Activated CD8-positive, alpha-beta T cell treated with anti-CD3 and anti-CD28 coated beads for 36 hours (primary cell): ENCODE data around the gene PPP4R1. TPM values are rescaled to one million over a fixed set of nuclear protein-coding genes. Genes with fewer than 3 reads are reported as not detected.

ENCODE experiments used
- ATAC-seq: fragments of 200-7000 bp; cut with Tn5 transposase; one replicate; pipeline ENCODE4 v1.10.0; 2021; ENCODE audit warnings: mild to moderate bottlenecking, moderate library complexity
- CTCF ChIA-PET: fragments of 350-600 bp; sonication (Branson Sonifier 250); formaldehyde crosslinking; loops from one replicate; lab custom pipeline; 2021; ENCODE audit warnings: antibody characterized with exemption; lab: Charles Lee
- POLR2A ChIA-PET: fragments of 350-600 bp; sonication (Branson Sonifier 250); formaldehyde crosslinking; loops from one replicate; lab custom pipeline; 2021; ENCODE audit warnings: antibody characterized with exemption; lab: Charles Lee
- DNase-seq: peaks from one replicate; pipeline ENCODE4 v3.0.0-alpha.2; 2020
- H3K27ac Mint-ChIP-seq: one replicate; pipeline ENCODE4 v1.8.0; 2021; ENCODE audit warnings: mild to moderate bottlenecking, mixed read lengths
- H3K27me3 Mint-ChIP-seq: one replicate; pipeline ENCODE4 v1.8.0; 2021; ENCODE audit warnings: mixed read lengths
- H3K36me3 Mint-ChIP-seq: one replicate; pipeline ENCODE4 v1.8.0; 2021; ENCODE audit warnings: low read depth, mixed read lengths
- H3K4me1 Mint-ChIP-seq: one replicate; pipeline ENCODE4 v1.8.0; 2021; ENCODE audit warnings: low read depth, mixed read lengths
- H3K4me3 Mint-ChIP-seq: one replicate; pipeline ENCODE4 v1.8.0; 2021; ENCODE audit warnings: mild to moderate bottlenecking, moderate library complexity, mixed read lengths
- H3K9me3 Mint-ChIP-seq: one replicate; pipeline ENCODE4 v1.8.0; 2021; ENCODE audit warnings: mixed read lengths
- intact Hi-C: fragments of 100-400 bp; cut with micrococcal nuclease; formaldehyde crosslinking; loops from one replicate; pipeline ENCODE4 v1.10.0; 2022
- total RNA-seq, 2 experiments: library from RNA; stranded (reverse); gene quantifications; one replicate each; pipeline ENCODE4 v1.2.3, GENCODE V29; 2021
- TF ChIP-seq, protein P1 (sequence below): fragments of 200-600 bp; IDR thresholded peaks from one replicate; pipeline ENCODE4 v1.8.0; 2022; ENCODE audit warnings: antibody characterized with exemption, mild to moderate bottlenecking

PPP4R1 gene
- total RNA-seq, 2 experiments from 2014 or later: 31.4 to 31.7 TPM

- Mint-ChIP-seq H3K36me3 (peaks cover 2% of the 10 kb centered on the region), H3K27ac (no peak overlapping the region), H3K4me3 (no peak overlapping the region), H3K9me3 (peaks cover 3% of the 10 kb centered on the region), H3K4me1 (peaks cover 19% of the 10 kb centered on the region), H3K27me3 (no peaks in the 10 kb centered on the region)
- DNase-seq: no peak
- intact Hi-C loops: no loop called here
- TF ChIP-seq, protein P1, sequence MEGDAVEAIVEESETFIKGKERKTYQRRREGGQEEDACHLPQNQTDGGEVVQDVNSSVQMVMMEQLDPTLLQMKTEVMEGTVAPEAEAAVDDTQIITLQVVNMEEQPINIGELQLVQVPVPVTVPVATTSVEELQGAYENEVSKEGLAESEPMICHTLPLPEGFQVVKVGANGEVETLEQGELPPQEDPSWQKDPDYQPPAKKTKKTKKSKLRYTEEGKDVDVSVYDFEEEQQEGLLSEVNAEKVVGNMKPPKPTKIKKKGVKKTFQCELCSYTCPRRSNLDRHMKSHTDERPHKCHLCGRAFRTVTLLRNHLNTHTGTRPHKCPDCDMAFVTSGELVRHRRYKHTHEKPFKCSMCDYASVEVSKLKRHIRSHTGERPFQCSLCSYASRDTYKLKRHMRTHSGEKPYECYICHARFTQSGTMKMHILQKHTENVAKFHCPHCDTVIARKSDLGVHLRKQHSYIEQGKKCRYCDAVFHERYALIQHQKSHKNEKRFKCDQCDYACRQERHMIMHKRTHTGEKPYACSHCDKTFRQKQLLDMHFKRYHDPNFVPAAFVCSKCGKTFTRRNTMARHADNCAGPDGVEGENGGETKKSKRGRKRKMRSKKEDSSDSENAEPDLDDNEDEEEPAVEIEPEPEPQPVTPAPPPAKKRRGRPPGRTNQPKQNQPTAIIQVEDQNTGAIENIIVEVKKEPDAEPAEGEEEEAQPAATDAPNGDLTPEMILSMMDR: no peak
- ATAC-seq: no peak
- POLR2A ChIA-PET: no interaction called here
- CTCF ChIA-PET: interaction anchor here (0.7 to 1.4 kb wide), 2 partner anchors 11 to 105 kb away, joined by 3 to 4 read pairs; no protein-coding TSS in a partner anchor
These were observed 105.8 kb downstream of the PPP4R1 start for GRCh38 chr18:9508446-9509025.

DNA sequence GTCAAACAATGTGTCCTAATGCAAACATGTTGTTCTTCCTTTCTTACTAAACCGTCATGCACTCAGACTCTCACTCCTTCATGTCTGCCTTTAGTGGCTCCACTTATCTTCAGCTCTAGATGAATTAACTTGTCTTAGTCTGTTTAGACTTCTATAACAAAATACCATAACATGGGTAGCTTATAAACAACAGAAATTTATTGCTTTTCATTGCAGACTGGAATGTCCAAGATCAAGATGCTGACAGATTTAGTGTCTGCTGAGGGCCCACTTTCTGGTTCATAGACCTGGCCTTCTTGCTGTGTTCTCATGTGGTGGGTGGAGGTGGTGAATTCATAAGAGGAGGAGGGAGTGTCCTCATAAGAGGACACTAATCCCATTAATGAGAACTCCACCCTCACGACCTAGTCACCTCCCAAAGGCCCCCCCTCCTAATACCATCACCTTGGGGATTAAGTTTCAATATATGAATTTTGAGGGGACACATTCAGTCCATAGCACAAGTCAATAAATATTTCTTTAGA, 106.7 kb downstream of the PPP4R1 start:
- intact Hi-C loops: no loop called here
- Mint-ChIP-seq H3K36me3 (peaks cover 9% of the 10 kb centered on the region), H3K4me1 (peaks cover 19% of the 10 kb centered on the region), H3K27me3 (no peaks in the 10 kb centered on the region), H3K4me3 (no peak overlapping the region), H3K27ac (no peak overlapping the region), H3K9me3 (peaks cover 10% of the 10 kb centered on the region)
- TF ChIP-seq, protein P1: no peak
- ChIA-PET CTCF (interaction anchor here (1.4 to 3.6 kb wide), 2 partner anchors 9 to 104 kb away, joined by 4 to 29 read pairs; no protein-coding TSS in a partner anchor), POLR2A (interaction anchor here (1.7 kb wide), 1 partner anchor 27 kb away, joined by 3 read pairs; no protein-coding TSS in a partner anchor)
- no peak for ATAC-seq
- no peak for DNase-seq

DNA sequence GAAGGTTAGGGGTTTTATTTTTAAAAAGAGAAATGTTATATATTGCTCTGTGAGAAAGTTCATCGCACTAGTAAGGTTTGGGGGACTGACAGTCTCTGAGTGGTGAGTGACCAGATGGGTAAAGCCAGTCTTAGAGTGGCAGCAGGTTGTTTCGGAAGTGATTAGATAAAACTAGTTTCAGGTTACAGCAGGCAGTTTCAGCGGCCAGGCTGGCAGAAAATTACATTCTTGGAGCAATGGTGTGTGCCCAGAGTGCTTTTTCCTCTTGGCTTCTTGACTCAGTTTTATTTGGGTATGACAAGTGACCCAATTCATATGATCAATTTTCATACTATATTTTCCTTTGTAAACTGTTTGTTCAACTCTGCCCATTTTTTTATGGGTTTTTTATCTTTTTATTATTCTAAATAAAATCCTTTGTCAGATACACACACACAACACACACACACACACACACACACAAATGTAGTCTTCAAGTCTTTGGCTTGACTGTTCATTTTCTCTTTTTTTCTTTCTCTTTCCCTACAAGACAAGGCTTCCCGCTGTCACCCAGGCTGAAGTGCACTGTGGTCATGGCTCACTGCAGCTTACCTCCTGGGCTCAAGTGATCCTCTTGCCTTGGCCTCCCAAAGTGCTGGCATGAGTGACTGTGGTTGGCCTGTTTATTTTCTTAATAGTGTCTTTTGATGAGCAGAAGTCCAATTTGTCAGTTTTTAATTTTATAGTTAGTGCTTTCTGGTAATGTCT, 108.1 kb downstream of the PPP4R1 start:
- no peak for ATAC-seq
- no peak overlapping the region for H3K4me3 Mint-ChIP-seq
- peaks cover 11% of the 10 kb centered on the region for H3K9me3 Mint-ChIP-seq
- peaks cover 19% of the 10 kb centered on the region for H3K4me1 Mint-ChIP-seq
- no peak for DNase-seq
- intact Hi-C loops: no loop called here
- ChIA-PET POLR2A (interaction anchor here (0.7 to 1.7 kb wide), 2 partner anchors 26 to 32 kb away, joined by 3 read pairs; no protein-coding TSS in a partner anchor), CTCF (interaction anchor here (3.6 kb wide), 1 partner anchor 10 kb away, joined by 29 read pairs; no protein-coding TSS in a partner anchor)
- TF ChIP-seq, protein P1: no peak
- H3K36me3 Mint-ChIP-seq: peaks cover 17% of the 10 kb centered on the region
- peak overlapping the region; percentile 33 for H3K27ac Mint-ChIP-seq
- H3K27me3 Mint-ChIP-seq: no peaks in the 10 kb centered on the region

Other genes with a start within 250 kb of the PPP4R1 start
- 10 to 100 TPM; 47.8 to 50.2 TPM for gene RALBP1, start 139.0 kb downstream of the PPP4R1 start, total RNA-seq
- gene RAB31, start 93.7 kb upstream of the PPP4R1 start, total RNA-seq: under 1 TPM; 0.45 to 0.76 TPM